ENCODE results near the gene IL12RB2.
"Not testable (repeated sequence)": the region's sequence is repeated elsewhere in the genome, so short reads cannot be mapped to it uniquely, and the experiment has no call there.

The IL12RB2 gene

DNA sequence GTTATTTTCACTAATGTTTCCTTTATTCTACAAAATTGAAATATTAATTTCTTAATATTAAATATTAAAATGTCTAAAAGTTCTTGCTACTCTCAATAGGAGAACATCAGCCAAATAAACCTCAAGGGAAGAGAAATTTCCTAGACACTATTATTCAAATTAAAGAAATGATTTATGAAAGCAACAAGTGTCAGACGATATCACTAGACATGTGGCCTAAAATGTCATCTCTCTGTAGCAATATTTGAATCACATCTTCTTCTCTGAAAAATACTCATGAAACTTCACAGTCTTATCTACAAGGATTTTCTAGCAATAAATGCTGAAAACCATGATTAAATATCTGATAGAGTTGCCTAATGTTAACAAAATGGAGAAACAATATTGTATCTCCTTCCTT is 125.1 kb downstream of the IL12RB2 start:
- DNase-seq, result no peak

- no peak for DNase-seq
Observed at GRCh38 chr1:67433837-67434236, 126.2 kb downstream of the IL12RB2 start.

GRCh38 chr1:67434491-67434890 is 126.8 kb downstream of the IL12RB2 start:
- DNase-seq, result no peak

- no peak for DNase-seq
Observed at GRCh38 chr1:67436511-67437055, 128.9 kb downstream of the IL12RB2 start.

DNA sequence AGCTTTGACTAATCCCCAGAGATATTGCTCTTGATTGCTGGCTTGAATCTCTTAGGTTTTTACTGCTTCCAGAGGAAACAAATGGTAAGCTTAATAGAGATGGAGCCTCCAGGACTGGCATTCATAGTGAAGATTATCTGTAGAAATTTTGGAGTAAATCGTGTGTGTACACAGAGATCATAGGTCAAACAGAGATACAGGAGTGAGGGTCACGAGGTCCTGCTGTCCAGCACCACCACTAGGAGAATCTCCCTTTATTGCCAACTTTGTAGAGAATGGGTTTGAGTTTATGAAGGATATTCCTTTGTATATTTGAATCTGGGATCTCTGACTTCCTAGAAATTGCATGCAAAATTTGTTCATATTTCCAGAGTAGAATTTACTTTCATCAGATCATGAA is 130.3 kb downstream of the IL12RB2 start:
- no peak for DNase-seq

GRCh38 chr1:67439277-67440029 is 131.8 kb downstream of the IL12RB2 start:
- DNase-seq, result no peak

DNA sequence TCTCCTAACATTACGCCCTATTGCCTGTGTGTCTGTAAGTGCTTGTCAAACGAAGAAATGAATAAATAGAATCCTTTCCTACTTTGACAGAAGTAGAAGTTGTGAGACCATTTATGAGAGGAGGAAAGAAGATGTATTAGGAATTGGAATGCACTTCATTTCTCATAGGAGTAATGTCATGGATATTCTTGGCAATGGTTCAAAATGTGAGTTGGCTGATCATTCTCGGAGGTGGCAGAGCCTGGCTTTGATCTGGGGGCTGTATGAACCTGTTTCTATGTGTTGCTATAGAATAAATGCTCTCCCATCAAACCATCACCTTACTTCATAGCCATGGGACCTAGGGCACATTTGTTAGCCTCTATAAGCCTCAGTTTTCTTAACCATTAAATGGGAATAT is 132.7 kb downstream of the IL12RB2 start:
- no peak for DNase-seq

- DNase-seq, result peak; percentile 51
Observed at GRCh38 chr1:67441183-67441582, 133.5 kb downstream of the IL12RB2 start.

DNA sequence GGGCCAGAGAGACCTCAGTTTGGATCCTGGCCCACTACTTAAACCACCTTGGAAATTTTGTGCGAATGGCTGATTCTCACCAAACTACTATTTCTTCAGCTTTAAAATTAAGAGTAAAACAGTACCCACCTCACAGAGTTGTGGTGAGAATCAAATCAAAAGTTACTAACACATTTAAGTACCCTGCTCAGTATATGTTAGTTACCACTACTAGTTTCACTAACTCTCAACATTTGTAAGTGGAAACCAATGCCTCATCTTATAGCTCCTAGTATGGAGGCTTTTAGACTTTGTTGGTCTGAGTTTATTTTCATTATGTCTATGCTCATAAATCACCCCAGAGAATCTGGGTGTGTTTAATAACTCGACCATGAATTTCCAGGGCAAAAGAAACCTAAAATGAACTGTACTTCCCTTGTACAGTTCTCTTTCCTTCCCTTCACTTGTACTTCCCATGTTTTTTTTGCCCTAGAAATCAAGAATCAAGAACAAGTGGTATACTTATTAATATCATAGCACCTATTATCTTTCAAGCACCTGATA is 134.1 kb downstream of the IL12RB2 start:
- DNase-seq, result no peak

DNA sequence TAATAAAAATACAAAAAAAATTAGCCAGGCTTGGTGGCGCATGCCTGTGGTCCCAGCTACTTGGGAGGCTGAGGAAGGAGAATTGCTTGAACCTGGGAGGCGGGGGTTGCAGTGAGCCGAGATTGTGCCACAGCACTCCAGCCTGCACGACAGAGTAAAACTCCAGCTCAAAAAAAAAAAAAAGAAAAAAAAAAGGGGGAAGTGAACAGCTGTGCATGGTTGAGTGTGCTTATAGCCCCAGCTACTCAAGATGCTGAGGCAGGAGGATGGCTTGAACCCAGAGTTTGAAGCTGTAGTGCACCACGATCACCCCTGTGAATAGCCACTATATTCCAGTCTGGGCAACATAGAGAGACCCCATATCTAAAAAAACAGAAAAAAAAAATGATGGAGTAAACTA is 138.3 kb downstream of the IL12RB2 start:
- not testable (repeated sequence) for DNase-seq
